22Rv1 (cell line): ENCODE measurements around the gene ADAMTS18.

Source experiments
- ZFX ChIP-seq: fragments of 450-650 bp; IDR thresholded peaks from 2 replicates; pipeline ENCODE4 v1.6.1; 2017; ENCODE audit warnings: antibody characterized with exemption, borderline replicate concordance
- TF ChIP-seq, protein P1 (sequence below): fragments of 450-650 bp; IDR thresholded peaks from 2 replicates; pipeline ENCODE4 v1.5.1; 2017; ENCODE audit warnings: mild to moderate bottlenecking

DNA sequence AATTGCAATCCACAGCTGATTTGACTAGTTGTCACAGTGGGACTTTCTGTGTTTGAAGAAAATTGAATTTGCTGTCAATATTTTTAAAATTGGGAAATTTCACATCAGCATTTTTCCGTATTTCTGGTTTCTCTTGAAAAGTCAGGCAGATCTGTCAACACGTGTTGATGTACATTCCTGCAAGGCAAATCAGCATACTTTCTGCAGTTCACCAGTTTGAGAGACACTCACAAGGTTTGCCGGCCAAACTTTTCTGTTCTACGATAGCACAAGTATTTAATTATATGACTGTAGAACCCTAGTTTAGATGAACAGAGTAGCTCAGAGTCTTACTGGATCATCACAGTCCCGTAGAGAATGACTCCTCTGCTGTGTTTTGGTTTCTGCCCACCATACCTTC lies 102.0 kb downstream of the ADAMTS18 start:
- no peak for TF ChIP-seq ZFX
- TF ChIP-seq, protein P1, sequence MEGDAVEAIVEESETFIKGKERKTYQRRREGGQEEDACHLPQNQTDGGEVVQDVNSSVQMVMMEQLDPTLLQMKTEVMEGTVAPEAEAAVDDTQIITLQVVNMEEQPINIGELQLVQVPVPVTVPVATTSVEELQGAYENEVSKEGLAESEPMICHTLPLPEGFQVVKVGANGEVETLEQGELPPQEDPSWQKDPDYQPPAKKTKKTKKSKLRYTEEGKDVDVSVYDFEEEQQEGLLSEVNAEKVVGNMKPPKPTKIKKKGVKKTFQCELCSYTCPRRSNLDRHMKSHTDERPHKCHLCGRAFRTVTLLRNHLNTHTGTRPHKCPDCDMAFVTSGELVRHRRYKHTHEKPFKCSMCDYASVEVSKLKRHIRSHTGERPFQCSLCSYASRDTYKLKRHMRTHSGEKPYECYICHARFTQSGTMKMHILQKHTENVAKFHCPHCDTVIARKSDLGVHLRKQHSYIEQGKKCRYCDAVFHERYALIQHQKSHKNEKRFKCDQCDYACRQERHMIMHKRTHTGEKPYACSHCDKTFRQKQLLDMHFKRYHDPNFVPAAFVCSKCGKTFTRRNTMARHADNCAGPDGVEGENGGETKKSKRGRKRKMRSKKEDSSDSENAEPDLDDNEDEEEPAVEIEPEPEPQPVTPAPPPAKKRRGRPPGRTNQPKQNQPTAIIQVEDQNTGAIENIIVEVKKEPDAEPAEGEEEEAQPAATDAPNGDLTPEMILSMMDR = no peak
